K562 (cell line): Measurements from ENCODE around the gene FJX1. TPM values are rescaled to one million over a fixed set of nuclear protein-coding genes. Genes with fewer than 3 reads are reported as not detected.

Experiments
- DACH1 ChIP-seq: fragments of 450-650 bp; IDR thresholded peaks from 2 replicates; pipeline ENCODE4 v1.6.1; 2018; ENCODE audit not compliant: partially characterized antibody
- DMBX1 ChIP-seq: fragments of 250-450 bp; sonication (Bioruptor Pico); IDR thresholded peaks from 2 replicates; pipeline ENCODE4 v1.8.0; 2022; ENCODE audit warnings: inconsistent platforms, mild to moderate bottlenecking, moderate library complexity, borderline replicate concordance
- E2F4 ChIP-seq: sonication (generic); formaldehyde crosslinking; IDR thresholded peaks from 2 replicates; pipeline ENCODE4 v1.8.0; 2022; ENCODE audit warnings: mild to moderate bottlenecking, low read depth, missing genetic modification reagents
- MAFF ChIP-seq: IDR thresholded peaks from 2 replicates; pipeline ENCODE4 v1.6.1; 2012; ENCODE audit warnings: low read length, improper control_type of control experiment
- MAFK ChIP-seq: IDR thresholded peaks from 2 replicates; pipeline ENCODE4 v1.6.1; 2011; ENCODE audit warnings: low read length, improper control_type of control experiment
- MAX ChIP-seq: sonication (generic); formaldehyde crosslinking; IDR thresholded peaks from 2 replicates; pipeline ENCODE4 v1.9.0; 2022; ENCODE audit warnings: mild to moderate bottlenecking, missing genetic modification reagents
- MGA ChIP-seq: fragments of 450-650 bp; IDR thresholded peaks from 2 replicates; pipeline ENCODE4 v1.6.1; 2016; ENCODE audit warnings: mild to moderate bottlenecking, moderate library complexity
- SOX6 ChIP-seq: fragments of 450-650 bp; IDR thresholded peaks from 2 replicates; pipeline ENCODE4 v1.6.1; 2014; ENCODE audit warnings: mild to moderate bottlenecking
- SRSF7 ChIP-seq: fragments of 200-400 bp; formaldehyde crosslinking; optimal IDR thresholded peaks from 2 replicates; pipeline ENCODE3; 2017; ENCODE audit warnings: mild to moderate bottlenecking, low read depth, low read length
- ZNF395 ChIP-seq: fragments of 200-800 bp; sonication (Bioruptor generic); IDR thresholded peaks from 2 replicates; pipeline ENCODE4 v1.6.1; 2017; ENCODE audit warnings: missing genetic modification characterization, missing compliant biosample characterization
- ZNF76 ChIP-seq: fragments of 250-450 bp; sonication (Bioruptor Pico); IDR thresholded peaks from 2 replicates; pipeline ENCODE4 v1.4.0; 2020; ENCODE audit warnings: mild to moderate bottlenecking, moderate library complexity, borderline replicate concordance
- ZZZ3 ChIP-seq: fragments of 450-650 bp; IDR thresholded peaks from 2 replicates; pipeline ENCODE4 v1.6.1; 2016; ENCODE audit warnings: antibody characterized with exemption, mild to moderate bottlenecking, moderate library complexity
- polyA plus RNA-seq, 8 experiments: library from polyadenylated mRNA; depleted of rRNA in 4 of 8; stranded (reverse) in 5 of 8; unstranded in 3 of 8; fragments of >200 nt; fragmentation: Nextera tagmentation in 2 of 8; fragmentation: Illumina TruSeq in 1 of 8; extraction: Ambion mirVana in 2 of 8; extraction: Trizol in 1 of 8; gene quantifications; 2 replicates each; pipeline versions ENCODE4 v1.2.1 to v1.2.3, GENCODE V29; 2011 to 2014; ENCODE audit warnings: inconsistent platforms in 1 of 8, missing spikeins in 1 of 8
- total RNA-seq, 7 experiments: library from RNA; depleted of rRNA in 6 of 7; stranded (reverse); fragments of >200 nt in 6 of 7; fragmentation: Illumina TruSeq in 2 of 7; extraction: Trizol in 2 of 7; gene quantifications; 2 replicates each; pipeline versions ENCODE4 v1.2.1 to v1.2.3, GENCODE V29; 2011 to 2021; ENCODE audit warnings: low replicate concordance in 1 of 7

The FJX1 gene
- total and polyA plus RNA-seq, 9 of the 15 experiments (the other 6 are each of a cell fraction or from before 2014, with no cell fraction given): 0.10 to 2.7 (median 0.72) TPM

- TF ChIP-seq MAFF (peak; percentile 90), ZZZ3 (no peak), DACH1 (no peak), E2F4 (CRISPR knock-in tag) (no peak), MGA (peak; percentile 49; the same call in 1 of the 2 replicates), DMBX1 (CRISPR knock-in tag) (0 out of 2 replicates have a peak, but pooled peaks have one; percentile 16), SRSF7 (no peak), ZNF76 (no peak), MAX (CRISPR knock-in tag) (no peak), SOX6 (peak; percentile 73), MAFK (peak; percentile 93), ZNF395 (CRISPR knock-in tag) (peak; percentile 92)
These were observed 38.5 kb upstream of the FJX1 start (continued) for GRCh38 chr11:35579557-35580396.
